Measurements from ENCODE around the gene PPP1R14C. TPM values are rescaled to one million over a fixed set of nuclear protein-coding genes. Genes with fewer than 3 reads are reported as not detected.

PPP1R14C gene
- polyA plus RNA-seq, 1 donor (not counting 4 experiments of a cell fraction or from before 2014, with no cell fraction given), result 50.6 TPM

DNA sequence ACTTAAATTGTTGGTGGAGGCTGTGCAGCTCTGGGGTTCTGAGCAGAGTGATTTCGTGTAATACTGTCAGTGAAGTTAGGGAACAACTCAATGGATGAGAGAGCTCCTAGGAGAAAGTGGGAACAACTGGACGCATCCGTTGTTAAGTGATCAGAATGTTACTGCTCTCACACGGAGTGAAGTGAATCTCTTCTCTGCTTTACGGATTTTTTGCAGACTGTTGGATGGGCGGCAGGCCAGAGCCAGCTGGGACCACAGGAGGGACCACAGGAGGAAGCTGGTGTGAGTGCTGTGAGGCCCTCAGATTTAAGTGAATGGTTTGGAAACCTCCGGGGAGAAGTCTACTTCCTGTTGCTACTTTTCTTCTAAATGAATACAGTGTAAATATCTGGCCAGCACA is 23.7 kb upstream of the PPP1R14C start:
- Histone ChIP-seq H3K36me3 (ENCODE audit: control insufficient read depth in 2 of 2, extremely low read depth in 1 of 2, insufficient read depth in 2 of 2, low read length in 2 of 2) (no peaks in the 10 kb centered on the region), H3K9me3 (ENCODE audit: control insufficient read depth, low read depth, low read length) (no peaks in the 10 kb centered on the region), H4K20me1 (ENCODE audit: control insufficient read depth, extremely low read depth, insufficient read depth, low read length) (no peaks in the 10 kb centered on the region), H3K9ac (ENCODE audit: control insufficient read depth, extremely low read depth, insufficient read depth, low read length) (no peak overlapping the region), H3K4me1 (ENCODE audit: control insufficient read depth, extremely low read depth, insufficient read depth, low read length) (peaks cover 6% of the 10 kb centered on the region), H3K27me3 (ENCODE audit: control insufficient read depth, extremely low read depth, insufficient read depth, low read length) (no peaks in the 10 kb centered on the region), H3K9me1 (ENCODE audit: control insufficient read depth, extremely low read depth, insufficient read depth, low read length) (no peaks in the 10 kb centered on the region), H3K4me2 (ENCODE audit: control insufficient read depth, extremely low read depth, insufficient read depth, low read depth, low read length) (no peak overlapping the region), H3K4me3 (ENCODE audit: control insufficient read depth in 2 of 3, extremely low read depth in 1 of 3, insufficient read depth in 2 of 3, low read depth in 1 of 3, low read length in 3 of 3) (no peak overlapping the region), H3K79me2 (ENCODE audit: control insufficient read depth, insufficient read depth, low read length) (no peaks in the 10 kb centered on the region), H2AFZ (ENCODE audit: control insufficient read depth, low read length) (no peak overlapping the region), H3K27ac (ENCODE audit: control insufficient read depth, insufficient read depth, low read length) (no peak overlapping the region)
- no peak for TF ChIP-seq EZH2 (IDR thresholded peaks at IDR 0.05; ENCODE audit: low read length)
- TF ChIP-seq, protein P1, sequence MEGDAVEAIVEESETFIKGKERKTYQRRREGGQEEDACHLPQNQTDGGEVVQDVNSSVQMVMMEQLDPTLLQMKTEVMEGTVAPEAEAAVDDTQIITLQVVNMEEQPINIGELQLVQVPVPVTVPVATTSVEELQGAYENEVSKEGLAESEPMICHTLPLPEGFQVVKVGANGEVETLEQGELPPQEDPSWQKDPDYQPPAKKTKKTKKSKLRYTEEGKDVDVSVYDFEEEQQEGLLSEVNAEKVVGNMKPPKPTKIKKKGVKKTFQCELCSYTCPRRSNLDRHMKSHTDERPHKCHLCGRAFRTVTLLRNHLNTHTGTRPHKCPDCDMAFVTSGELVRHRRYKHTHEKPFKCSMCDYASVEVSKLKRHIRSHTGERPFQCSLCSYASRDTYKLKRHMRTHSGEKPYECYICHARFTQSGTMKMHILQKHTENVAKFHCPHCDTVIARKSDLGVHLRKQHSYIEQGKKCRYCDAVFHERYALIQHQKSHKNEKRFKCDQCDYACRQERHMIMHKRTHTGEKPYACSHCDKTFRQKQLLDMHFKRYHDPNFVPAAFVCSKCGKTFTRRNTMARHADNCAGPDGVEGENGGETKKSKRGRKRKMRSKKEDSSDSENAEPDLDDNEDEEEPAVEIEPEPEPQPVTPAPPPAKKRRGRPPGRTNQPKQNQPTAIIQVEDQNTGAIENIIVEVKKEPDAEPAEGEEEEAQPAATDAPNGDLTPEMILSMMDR (optimal IDR thresholded peaks at IDR 0.05 in 1 of 3, IDR thresholded peaks at IDR 0.05 in 1 of 3, conservative IDR thresholded peaks at IDR 0.05 in 1 of 3; ENCODE audit: extremely low read depth in 1 of 3, insufficient read depth in 2 of 3, low read length in 3 of 3), result no peak
- FAIRE-seq (no peak), DNase-seq (ENCODE audit: low read depth, low spot score) (no peak)
- dilution Hi-C loops (cut with MboI; ENCODE audit: extremely low pct_ligation_motif_present, low sequenced_read_pairs), result no loop called here

DNA sequence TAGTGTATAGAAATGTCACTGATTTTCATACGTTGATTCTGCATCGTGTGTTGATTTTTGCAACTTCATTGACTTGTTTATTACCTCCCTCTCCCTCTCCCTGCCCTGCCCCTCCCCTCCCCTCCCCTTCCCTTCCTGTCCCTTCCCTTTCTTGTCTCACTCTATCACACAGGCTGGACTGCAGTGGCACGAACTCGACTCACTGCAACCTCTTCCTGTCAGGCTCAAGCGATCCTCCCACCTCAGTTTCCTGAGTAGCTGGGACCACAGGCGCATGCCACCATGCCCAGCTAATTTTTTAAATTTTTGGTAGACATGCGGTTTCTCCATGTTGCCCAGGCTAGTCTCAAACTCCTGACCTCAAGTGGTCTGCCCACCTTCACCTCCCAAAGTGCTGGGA is 19.2 kb upstream of the PPP1R14C start:
- H3K36me3 ChIP-seq (ENCODE audit: control insufficient read depth in 2 of 2, extremely low read depth in 1 of 2, insufficient read depth in 2 of 2, low read length in 2 of 2), result no peaks in the 10 kb centered on the region
- TF ChIP-seq, protein P1 (optimal IDR thresholded peaks at IDR 0.05 in 1 of 3, IDR thresholded peaks at IDR 0.05 in 1 of 3, conservative IDR thresholded peaks at IDR 0.05 in 1 of 3; ENCODE audit: extremely low read depth in 1 of 3, insufficient read depth in 2 of 3, low read length in 3 of 3), result no peak
- no peak for TF ChIP-seq EZH2 (IDR thresholded peaks at IDR 0.05; ENCODE audit: low read length)
- H4K20me1 ChIP-seq (ENCODE audit: control insufficient read depth, extremely low read depth, insufficient read depth, low read length), result no peaks in the 10 kb centered on the region
- H3K27ac ChIP-seq (ENCODE audit: control insufficient read depth, insufficient read depth, low read length), result no peak overlapping the region
- no peak overlapping the region for H2AFZ ChIP-seq (ENCODE audit: control insufficient read depth, low read length)
- no peak overlapping the region for H3K4me3 ChIP-seq (ENCODE audit: control insufficient read depth in 2 of 3, extremely low read depth in 1 of 3, insufficient read depth in 2 of 3, low read depth in 1 of 3, low read length in 3 of 3)
- no peaks in the 10 kb centered on the region for H3K9me1 ChIP-seq (ENCODE audit: control insufficient read depth, extremely low read depth, insufficient read depth, low read length)
- H3K4me2 ChIP-seq (ENCODE audit: control insufficient read depth, extremely low read depth, insufficient read depth, low read depth, low read length), result no peak overlapping the region
- H3K9ac ChIP-seq (ENCODE audit: control insufficient read depth, extremely low read depth, insufficient read depth, low read length), result no peak overlapping the region
- FAIRE-seq, result no peak
- H3K4me1 ChIP-seq (ENCODE audit: control insufficient read depth, extremely low read depth, insufficient read depth, low read length), result peaks cover 2% of the 10 kb centered on the region
- DNase-seq (ENCODE audit: low read depth, low spot score), result no peak
- no peaks in the 10 kb centered on the region for H3K9me3 ChIP-seq (ENCODE audit: control insufficient read depth, low read depth, low read length)
- H3K27me3 ChIP-seq (ENCODE audit: control insufficient read depth, extremely low read depth, insufficient read depth, low read length), result no peaks in the 10 kb centered on the region
- dilution Hi-C loops (cut with MboI; ENCODE audit: extremely low pct_ligation_motif_present, low sequenced_read_pairs), result no loop called here
- no peaks in the 10 kb centered on the region for H3K79me2 ChIP-seq (ENCODE audit: control insufficient read depth, insufficient read depth, low read length)

Data from keratinocyte (primary cell).